NCI-H1436 treated with DMSO at 0.1 percent for 48 hours (cell line): Measurements from ENCODE around the gene RNPS1.

Source experiments
- DNase-seq: peaks from one replicate; lab custom pipeline; 2025; lab: John Stamatoyannopoulos, UW

Gene RNPS1

GRCh38 chr16:2235695-2236336, 32.1 kb downstream of the RNPS1 start:
- no peak for DNase-seq

DNA sequence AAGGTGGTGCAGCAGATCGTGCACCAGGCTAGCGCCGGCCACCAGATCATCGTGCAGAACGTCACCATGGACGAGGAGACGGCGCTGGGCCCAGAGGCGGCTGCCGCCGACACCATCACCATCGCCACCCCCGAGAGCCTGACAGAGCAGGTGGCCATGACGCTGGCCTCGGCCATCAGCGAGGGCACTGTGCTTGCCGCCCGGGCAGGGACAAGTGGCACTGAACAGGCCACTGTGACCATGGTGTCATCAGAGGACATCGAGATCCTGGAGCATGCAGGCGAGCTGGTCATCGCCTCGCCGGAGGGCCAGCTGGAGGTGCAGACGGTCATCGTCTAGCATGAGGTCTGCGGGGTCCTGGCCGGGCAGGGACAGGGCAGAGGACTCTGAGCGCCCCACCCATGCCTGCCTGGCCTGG, 32.7 kb downstream of the RNPS1 start:
- no peak for DNase-seq

- DNase-seq: no peak
These were observed 33.1 kb downstream of the RNPS1 start for GRCh38 chr16:2234813-2235170.

GRCh38 chr16:2233872-2234812, 33.8 kb downstream of the RNPS1 start:
- no peak for DNase-seq

GRCh38 chr16:2233046-2233775, 34.7 kb downstream of the RNPS1 start:
- no peak for DNase-seq

- DNase-seq: no peak
These were observed 35.6 kb downstream of the RNPS1 start for GRCh38 chr16:2232094-2232990.

GRCh38 chr16:2231016-2231931, 36.7 kb downstream of the RNPS1 start:
- no peak for DNase-seq

GRCh38 chr16:2230376-2230775, 37.5 kb downstream of the RNPS1 start:
- DNase-seq: no peak

GRCh38 chr16:2229632-2230250, 38.2 kb downstream of the RNPS1 start:
- DNase-seq: no peak

DNA sequence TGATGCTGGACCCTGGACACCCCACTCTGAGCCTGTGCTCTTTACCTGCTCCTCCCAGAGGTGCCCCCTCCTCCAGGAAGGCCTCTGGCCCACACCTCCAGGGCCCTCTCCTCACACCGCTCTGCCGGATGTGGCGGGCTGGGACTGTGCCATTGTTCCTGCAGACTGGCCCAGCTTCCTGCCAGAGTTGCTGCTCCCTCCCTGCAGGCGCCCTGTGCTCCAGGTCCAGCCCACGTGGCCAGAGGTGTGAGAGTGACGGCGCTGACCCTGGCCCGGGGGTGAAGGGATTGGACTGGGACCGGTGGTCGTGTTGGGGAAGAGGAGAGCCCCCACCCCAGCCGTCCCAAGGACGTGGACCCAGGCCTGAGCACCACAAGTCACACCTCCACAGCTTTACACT, 38.8 kb downstream of the RNPS1 start:
- DNase-seq: no peak

- no peak for DNase-seq
These were observed 39.6 kb downstream of the RNPS1 start for GRCh38 chr16:2228161-2228824.

- DNase-seq: no peak
These were observed 41.0 kb downstream of the RNPS1 start for GRCh38 chr16:2226918-2227317.

DNA sequence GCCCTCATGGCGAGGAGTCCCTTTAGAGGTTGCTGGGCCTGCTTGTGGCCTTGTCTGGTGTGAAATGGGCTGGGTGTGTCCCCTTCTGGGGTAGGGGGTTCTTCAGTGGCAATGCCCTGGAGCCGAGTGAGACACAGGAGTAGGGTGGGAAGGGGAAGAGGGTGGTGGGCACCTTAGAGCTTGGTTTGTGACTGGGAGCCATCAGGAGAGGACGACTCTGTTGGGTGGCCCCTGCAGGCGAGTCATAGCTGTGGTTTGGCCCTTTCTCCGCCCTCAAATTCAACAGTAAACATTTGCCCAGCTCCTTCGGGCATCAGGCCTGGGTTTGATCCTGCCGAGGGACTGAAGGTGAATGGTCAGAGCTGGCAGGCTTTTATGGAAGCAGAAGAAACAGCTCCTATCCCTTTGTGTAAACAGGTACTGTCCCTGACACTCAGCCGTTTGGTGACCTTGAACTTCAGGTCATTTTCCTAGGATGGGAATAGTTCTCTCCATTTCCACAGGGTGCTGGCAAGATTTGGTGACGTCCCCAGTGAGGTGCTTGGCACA, 41.6 kb downstream of the RNPS1 start:
- no peak for DNase-seq

DNA sequence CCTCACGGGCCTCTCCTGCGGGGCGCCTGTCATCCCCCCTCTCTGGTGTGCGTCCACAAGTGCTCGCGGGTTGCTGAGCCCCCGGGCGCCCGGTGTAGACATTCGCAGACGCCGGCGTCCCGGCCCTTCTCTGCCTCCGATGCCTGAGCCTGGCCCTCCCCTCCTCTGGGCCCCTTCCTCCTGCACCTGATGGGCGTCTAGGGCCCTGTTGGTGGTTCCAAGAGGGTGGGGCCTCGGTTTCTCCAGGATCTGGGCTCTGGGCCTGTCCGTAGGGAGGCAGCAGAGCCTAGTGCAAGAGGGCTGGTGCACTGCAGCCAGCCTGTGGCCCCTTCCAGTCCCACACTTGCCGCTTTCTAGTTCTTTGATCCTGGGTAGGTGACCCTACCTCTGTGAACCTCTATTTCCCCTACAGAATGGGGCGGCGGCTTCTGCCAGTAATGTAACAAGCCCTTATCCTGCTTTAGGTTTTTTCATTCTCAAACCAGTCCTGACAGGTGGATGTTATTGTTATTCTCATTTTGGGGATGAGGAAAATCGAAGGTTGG, 43.9 kb downstream of the RNPS1 start:
- no peak for DNase-seq

GRCh38 chr16:2223221-2223941, 44.5 kb downstream of the RNPS1 start, which contains the start of gene E4F1:
TSS of gene E4F1 (plus strand) at chr16:2223591. CDS start at chr16:2223614, 23 bp downstream.
- peak; percentile 91 for DNase-seq

DNA sequence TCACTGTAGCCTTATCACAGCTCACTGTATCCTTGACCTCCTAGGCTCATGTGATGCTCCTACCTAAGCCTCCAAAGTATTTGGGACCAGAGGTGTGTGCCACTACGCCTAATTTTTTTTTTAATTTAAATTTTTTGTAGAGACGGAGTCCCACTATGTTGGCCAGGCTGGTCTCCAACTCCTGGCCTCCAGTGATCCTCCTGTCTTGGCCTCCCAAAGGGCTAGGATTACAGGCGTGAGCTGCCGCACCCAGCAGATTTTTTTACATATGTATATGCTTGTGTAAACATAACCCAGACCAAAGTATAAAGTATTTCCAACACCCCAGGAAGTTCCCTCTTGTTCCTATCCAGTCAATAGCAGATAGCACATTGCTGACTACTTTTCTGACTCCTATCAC, 51.6 kb downstream of the RNPS1 start:
- DNase-seq: no peak

- no peak for DNase-seq
These were observed 53.3 kb downstream of the RNPS1 start, which contains the start of gene PGP for GRCh38 chr16:2214719-2214968. TSS of gene PGP (minus strand) at chr16:2214840. CDS start at chr16:2214777, 63 bp downstream.
